ENCODE data around the gene KDM3A. TPM values are rescaled to one million over a fixed set of nuclear protein-coding genes. Genes with fewer than 3 reads are reported as not detected.
"Not testable (repeated sequence)": the region's sequence is repeated elsewhere in the genome, so short reads cannot be mapped to it uniquely, and the experiment has no call there.

Gene KDM3A
- total RNA-seq, 6 experiments from 2014 or later: 17.6 to 25.1 (median 21.3) TPM

GRCh38 chr2:86490245-86490644, 49.1 kb downstream of the KDM3A start:
- H3K27ac Mint-ChIP-seq: no peak overlapping the region
- TF ChIP-seq, protein P1, sequence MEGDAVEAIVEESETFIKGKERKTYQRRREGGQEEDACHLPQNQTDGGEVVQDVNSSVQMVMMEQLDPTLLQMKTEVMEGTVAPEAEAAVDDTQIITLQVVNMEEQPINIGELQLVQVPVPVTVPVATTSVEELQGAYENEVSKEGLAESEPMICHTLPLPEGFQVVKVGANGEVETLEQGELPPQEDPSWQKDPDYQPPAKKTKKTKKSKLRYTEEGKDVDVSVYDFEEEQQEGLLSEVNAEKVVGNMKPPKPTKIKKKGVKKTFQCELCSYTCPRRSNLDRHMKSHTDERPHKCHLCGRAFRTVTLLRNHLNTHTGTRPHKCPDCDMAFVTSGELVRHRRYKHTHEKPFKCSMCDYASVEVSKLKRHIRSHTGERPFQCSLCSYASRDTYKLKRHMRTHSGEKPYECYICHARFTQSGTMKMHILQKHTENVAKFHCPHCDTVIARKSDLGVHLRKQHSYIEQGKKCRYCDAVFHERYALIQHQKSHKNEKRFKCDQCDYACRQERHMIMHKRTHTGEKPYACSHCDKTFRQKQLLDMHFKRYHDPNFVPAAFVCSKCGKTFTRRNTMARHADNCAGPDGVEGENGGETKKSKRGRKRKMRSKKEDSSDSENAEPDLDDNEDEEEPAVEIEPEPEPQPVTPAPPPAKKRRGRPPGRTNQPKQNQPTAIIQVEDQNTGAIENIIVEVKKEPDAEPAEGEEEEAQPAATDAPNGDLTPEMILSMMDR (IDR thresholded peaks at IDR 0.05): no peak
- H3K4me3 Mint-ChIP-seq: no peak overlapping the region
- H3K36me3 Mint-ChIP-seq (ENCODE audit: low read depth): peaks cover 66% of the 10 kb centered on the region
- H3K4me1 Mint-ChIP-seq (ENCODE audit: low read depth): peaks cover 5% of the 10 kb centered on the region
- H3K9me3 Mint-ChIP-seq: no peaks in the 10 kb centered on the region
- H3K27me3 Mint-ChIP-seq (ENCODE audit: insufficient read depth): peaks cover 1% of the 10 kb centered on the region; the same call in 1 of the 2 replicates
- DNase-seq: no peak

DNA sequence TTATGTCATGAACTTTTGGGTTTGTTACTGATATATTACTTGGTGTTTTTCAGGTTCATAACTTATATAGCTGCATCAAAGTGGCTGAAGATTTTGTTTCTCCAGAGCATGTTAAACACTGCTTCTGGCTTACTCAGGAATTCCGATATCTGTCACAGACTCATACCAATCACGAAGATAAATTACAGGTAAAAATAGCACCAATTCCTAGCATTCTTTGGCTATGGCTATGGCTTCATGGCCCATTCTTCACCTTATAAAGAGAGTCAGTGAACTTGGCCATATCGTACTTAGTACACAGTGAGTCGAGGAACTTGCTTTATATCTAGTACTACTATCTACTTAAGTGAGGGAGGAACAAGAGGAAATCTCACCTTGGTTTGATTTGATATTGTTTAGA, 49.9 kb downstream of the KDM3A start:
- no peak overlapping the region for H3K27ac Mint-ChIP-seq
- peaks cover 65% of the 10 kb centered on the region for H3K36me3 Mint-ChIP-seq (ENCODE audit: low read depth)
- no peak overlapping the region for H3K4me3 Mint-ChIP-seq
- H3K27me3 Mint-ChIP-seq (ENCODE audit: insufficient read depth): peaks cover 1% of the 10 kb centered on the region; the same call in 1 of the 2 replicates
- no peaks in the 10 kb centered on the region for H3K9me3 Mint-ChIP-seq
- TF ChIP-seq, protein P1 (IDR thresholded peaks at IDR 0.05): no peak
- no peak for DNase-seq
- no peaks in the 10 kb centered on the region for H3K4me1 Mint-ChIP-seq (ENCODE audit: low read depth)

GRCh38 chr2:86492048-86492453, 50.9 kb downstream of the KDM3A start:
- no peaks in the 10 kb centered on the region for H3K9me3 Mint-ChIP-seq
- H3K4me1 Mint-ChIP-seq (ENCODE audit: low read depth): no peaks in the 10 kb centered on the region
- DNase-seq: no peak
- no peak overlapping the region for H3K27ac Mint-ChIP-seq
- peaks cover 60% of the 10 kb centered on the region for H3K36me3 Mint-ChIP-seq (ENCODE audit: low read depth)
- TF ChIP-seq, protein P1 (IDR thresholded peaks at IDR 0.05): no peak
- H3K4me3 Mint-ChIP-seq: no peak overlapping the region
- peaks cover 3% of the 10 kb centered on the region for H3K27me3 Mint-ChIP-seq (ENCODE audit: insufficient read depth)

GRCh38 chr2:86496391-86496790, 55.2 kb downstream of the KDM3A start:
- DNase-seq; H3K4me1 Mint-ChIP-seq (ENCODE audit: low read depth); H3K27me3 Mint-ChIP-seq (ENCODE audit: insufficient read depth); H3K27ac Mint-ChIP-seq; H3K4me3 Mint-ChIP-seq: not testable (repeated sequence)
- Mint-ChIP-seq H3K9me3 (peaks cover 21% of the 10 kb centered on the region), H3K36me3 (ENCODE audit: low read depth) (peaks cover 63% of the 10 kb centered on the region)

DNA sequence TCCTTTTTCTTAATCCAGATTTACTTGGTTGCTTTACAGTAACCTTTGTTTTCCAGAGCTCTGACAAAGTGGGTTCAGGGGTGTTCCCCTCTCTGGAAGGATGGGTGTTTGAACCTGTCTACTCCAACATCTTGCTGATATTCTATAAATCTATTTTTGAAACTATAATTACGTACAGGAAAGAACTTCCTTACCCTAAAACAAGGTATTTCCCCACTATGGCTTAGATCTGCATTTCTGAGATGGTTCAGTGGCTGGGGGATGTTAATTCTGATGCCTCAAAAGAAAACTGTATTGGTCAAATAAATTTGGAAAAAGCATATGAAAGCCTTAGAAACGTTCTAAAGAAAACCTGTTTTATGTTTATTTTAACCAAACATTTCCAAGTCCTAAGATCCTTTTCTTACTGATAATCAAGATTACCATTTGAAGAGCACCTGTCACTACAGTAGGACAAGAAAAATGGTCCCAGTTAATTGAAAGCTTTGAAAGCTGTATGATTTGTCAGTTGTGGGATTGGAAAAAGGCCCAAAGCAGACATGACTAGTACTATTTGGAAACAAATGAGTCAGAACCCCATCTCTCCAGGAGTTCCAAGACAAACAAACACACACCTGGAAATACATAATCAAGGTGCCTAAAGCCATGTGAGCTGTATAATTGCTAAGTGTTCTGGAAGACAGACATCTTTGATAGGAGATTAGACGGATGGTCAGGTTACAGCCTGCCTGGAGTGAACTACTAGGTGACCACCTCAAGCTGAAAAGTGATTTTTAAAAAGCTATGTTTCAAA, 57.5 kb downstream of the KDM3A start:
- DNase-seq: no peak
- peaks cover 21% of the 10 kb centered on the region for H3K9me3 Mint-ChIP-seq
- TF ChIP-seq, protein P1 (IDR thresholded peaks at IDR 0.05): no peak

DNA sequence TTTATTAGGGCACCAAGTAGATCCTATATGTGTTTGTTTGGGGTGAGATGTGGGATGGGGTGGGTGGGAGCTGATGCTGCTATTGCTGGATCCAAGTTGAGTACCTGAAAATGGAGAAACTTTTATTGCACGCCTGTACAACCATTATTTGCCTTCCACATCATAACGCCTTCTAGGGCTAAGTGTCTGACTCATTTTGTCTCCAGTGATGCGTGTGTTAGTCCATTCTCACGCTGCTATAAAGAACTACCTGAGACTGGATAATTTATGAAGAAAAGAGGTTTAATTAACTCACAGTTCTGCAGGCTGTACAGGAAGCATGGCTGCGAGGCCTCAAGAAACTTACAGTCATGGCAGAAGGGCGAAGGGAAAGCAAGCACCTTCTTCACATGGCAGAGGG, 58.2 kb downstream of the KDM3A start:
- Mint-ChIP-seq H3K4me1 (ENCODE audit: low read depth) (peaks cover 6% of the 10 kb centered on the region; the same call in 1 of the 2 replicates), H3K36me3 (ENCODE audit: low read depth) (peaks cover 73% of the 10 kb centered on the region), H3K27ac (no peak overlapping the region), H3K4me3 (no peak overlapping the region), H3K9me3 (peaks cover 21% of the 10 kb centered on the region), H3K27me3 (ENCODE audit: insufficient read depth) (peaks cover 3% of the 10 kb centered on the region; the same call in 1 of the 2 replicates)
- TF ChIP-seq, protein P1 (IDR thresholded peaks at IDR 0.05): no peak
- DNase-seq: no peak

More for the DNA sequence above, 57.5 kb downstream of the KDM3A start:
- no peak overlapping the region for H3K27ac Mint-ChIP-seq
- H3K36me3 Mint-ChIP-seq (ENCODE audit: low read depth): peaks cover 71% of the 10 kb centered on the region
- H3K4me3 Mint-ChIP-seq: no peak overlapping the region
- peaks cover 6% of the 10 kb centered on the region; the same call in 1 of the 2 replicates for H3K4me1 Mint-ChIP-seq (ENCODE audit: low read depth)
- H3K27me3 Mint-ChIP-seq (ENCODE audit: insufficient read depth): peaks cover 3% of the 10 kb centered on the region; the same call in 1 of the 2 replicates

All from HFFc6 (cell line).